ENCODE measurements around the gene CEP41. TPM values are rescaled to one million over a fixed set of nuclear protein-coding genes. Genes with fewer than 3 reads are reported as not detected.

The CEP41 gene
- total and polyA plus RNA-seq, 2 donors (not counting 3 experiments of a cell fraction or from before 2014, with no cell fraction given): 19.5 to 26.8 TPM

DNA sequence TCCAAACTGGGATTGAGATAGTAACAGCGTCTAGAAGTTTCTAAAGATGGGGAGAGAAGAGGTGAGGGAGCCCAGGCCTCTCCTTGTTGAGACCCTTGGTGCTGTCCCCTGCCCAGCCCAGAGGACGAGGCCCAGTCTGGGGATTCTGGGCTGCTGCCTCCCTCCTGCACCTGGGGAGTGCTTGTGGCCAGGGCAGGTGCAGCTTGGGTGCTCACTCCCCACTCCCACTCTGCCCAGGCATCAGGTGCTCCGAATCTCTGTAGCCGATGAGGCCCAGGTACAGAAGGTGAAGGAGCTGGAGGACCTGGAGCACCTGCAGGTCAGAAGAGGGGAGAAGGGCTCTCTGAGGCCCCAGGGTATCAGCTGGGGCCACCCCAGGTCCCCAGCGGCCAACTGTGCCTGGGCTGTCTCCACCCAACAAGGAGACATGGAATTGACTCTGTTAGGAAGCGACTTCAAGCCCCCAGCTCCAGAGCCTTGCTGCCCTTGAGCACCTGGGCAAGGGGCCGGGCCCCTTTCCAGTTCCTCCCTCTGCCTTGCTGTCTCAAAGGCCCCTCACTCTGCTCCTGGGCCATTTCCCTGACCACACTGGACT lies 59.9 kb downstream of the CEP41 start:
- ChIA-PET CTCF (interaction anchor here (1.2 kb wide), 1 partner anchor 24 kb away, joined by 3 read pairs; no protein-coding TSS in a partner anchor), POLR2A (no interaction called here)
- Histone ChIP-seq H3K79me2 (ENCODE audit: control insufficient read depth, insufficient read depth, low read length) (no peaks in the 10 kb centered on the region), H3K4me2 (ENCODE audit: insufficient read depth, low read length) (no peak overlapping the region), H4K20me1 (replicated peaks; ENCODE audit: control insufficient read depth, extremely low read depth, insufficient read depth, low read length) (no peaks in the 10 kb centered on the region), H3K4me3 (replicated peaks in 1 of 3; ENCODE audit: insufficient read depth in 1 of 3, low read depth in 1 of 3, low read length in 3 of 3) (no peak overlapping the region), H3K27me3 (ENCODE audit: control insufficient read depth in 2 of 2, insufficient read depth in 2 of 2, low read length in 2 of 2) (no peaks in the 10 kb centered on the region), H3K36me3 (ENCODE audit: control insufficient read depth in 2 of 2, extremely low read depth in 1 of 2, insufficient read depth in 2 of 2, low read length in 2 of 2) (no peaks in the 10 kb centered on the region), H3K4me1 (ENCODE audit: control insufficient read depth, extremely low read depth, insufficient read depth, low read length) (no peaks in the 10 kb centered on the region), H3K9me3 (replicated peaks; ENCODE audit: control insufficient read depth, insufficient read depth, low read length) (no peaks in the 10 kb centered on the region), H2AFZ (ENCODE audit: low read depth, low read length) (no peak overlapping the region), H3K9me1 (replicated peaks; ENCODE audit: control insufficient read depth, extremely low read depth, insufficient read depth, low read length) (no peaks in the 10 kb centered on the region), H3K9ac (replicated peaks; ENCODE audit: extremely low read depth, insufficient read depth, low read length) (no peak overlapping the region), H3K27ac (ENCODE audit: insufficient read depth, low read depth, low read length) (no peak overlapping the region)
- intact Hi-C loops (cut with micrococcal nuclease): no loop called here
- FAIRE-seq: no peak
- DNase-seq (ENCODE audit: low read depth, low spot score): no peak
- TF ChIP-seq FOS (IDR thresholded peaks at IDR 0.05; ENCODE audit: borderline replicate concordance, insufficient read depth, low read length) (no peak), MYC (IDR thresholded peaks at IDR 0.05; ENCODE audit: low read depth, low read length) (no peak), GATA2 (IDR thresholded peaks at IDR 0.05; ENCODE audit: insufficient read depth, insufficient read length, low read depth, low read length) (no peak), POLR2A (IDR thresholded peaks at IDR 0.05; ENCODE audit: low read depth, low read length) (no peak), POLR2AphosphoS5 (IDR thresholded peaks at IDR 0.05; ENCODE audit: insufficient read depth, low read depth, low read length) (no peak), JUN (IDR thresholded peaks at IDR 0.05; ENCODE audit: borderline replicate concordance, insufficient read depth, insufficient read length, low read depth) (no peak), EZH2 (IDR thresholded peaks at IDR 0.05; ENCODE audit: borderline replicate concordance, low read depth, low read length, severe bottlenecking) (no peak)
- TF ChIP-seq, protein P1, sequence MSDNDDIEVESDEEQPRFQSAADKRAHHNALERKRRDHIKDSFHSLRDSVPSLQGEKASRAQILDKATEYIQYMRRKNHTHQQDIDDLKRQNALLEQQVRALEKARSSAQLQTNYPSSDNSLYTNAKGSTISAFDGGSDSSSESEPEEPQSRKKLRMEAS (IDR thresholded peaks at IDR 0.05; ENCODE audit: insufficient read depth, insufficient read length): no peak
- TF ChIP-seq, protein P2, sequence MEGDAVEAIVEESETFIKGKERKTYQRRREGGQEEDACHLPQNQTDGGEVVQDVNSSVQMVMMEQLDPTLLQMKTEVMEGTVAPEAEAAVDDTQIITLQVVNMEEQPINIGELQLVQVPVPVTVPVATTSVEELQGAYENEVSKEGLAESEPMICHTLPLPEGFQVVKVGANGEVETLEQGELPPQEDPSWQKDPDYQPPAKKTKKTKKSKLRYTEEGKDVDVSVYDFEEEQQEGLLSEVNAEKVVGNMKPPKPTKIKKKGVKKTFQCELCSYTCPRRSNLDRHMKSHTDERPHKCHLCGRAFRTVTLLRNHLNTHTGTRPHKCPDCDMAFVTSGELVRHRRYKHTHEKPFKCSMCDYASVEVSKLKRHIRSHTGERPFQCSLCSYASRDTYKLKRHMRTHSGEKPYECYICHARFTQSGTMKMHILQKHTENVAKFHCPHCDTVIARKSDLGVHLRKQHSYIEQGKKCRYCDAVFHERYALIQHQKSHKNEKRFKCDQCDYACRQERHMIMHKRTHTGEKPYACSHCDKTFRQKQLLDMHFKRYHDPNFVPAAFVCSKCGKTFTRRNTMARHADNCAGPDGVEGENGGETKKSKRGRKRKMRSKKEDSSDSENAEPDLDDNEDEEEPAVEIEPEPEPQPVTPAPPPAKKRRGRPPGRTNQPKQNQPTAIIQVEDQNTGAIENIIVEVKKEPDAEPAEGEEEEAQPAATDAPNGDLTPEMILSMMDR (IDR thresholded peaks at IDR 0.05; ENCODE audit: extremely low read depth in 1 of 2, insufficient read depth in 1 of 2, low read depth in 1 of 2, low read length in 2 of 2): no peak
- no TSS peak for BruUV-seq (replicated peaks)
- dilution Hi-C loops (cut with MboI; ENCODE audit: extremely low pct_ligation_motif_present, low sequenced_read_pairs): no loop called here

Data from endothelial cell of umbilical vein (primary cell).